ENCODE measurements around the gene REC8.
A peak's percentile ranks its signal among the peaks of the same experiment; 100 is the strongest.

The REC8 gene

GRCh38 chr14:24138396-24139271 is 33.2 kb upstream of the REC8 start:
- DNase-seq: no peak

DNA sequence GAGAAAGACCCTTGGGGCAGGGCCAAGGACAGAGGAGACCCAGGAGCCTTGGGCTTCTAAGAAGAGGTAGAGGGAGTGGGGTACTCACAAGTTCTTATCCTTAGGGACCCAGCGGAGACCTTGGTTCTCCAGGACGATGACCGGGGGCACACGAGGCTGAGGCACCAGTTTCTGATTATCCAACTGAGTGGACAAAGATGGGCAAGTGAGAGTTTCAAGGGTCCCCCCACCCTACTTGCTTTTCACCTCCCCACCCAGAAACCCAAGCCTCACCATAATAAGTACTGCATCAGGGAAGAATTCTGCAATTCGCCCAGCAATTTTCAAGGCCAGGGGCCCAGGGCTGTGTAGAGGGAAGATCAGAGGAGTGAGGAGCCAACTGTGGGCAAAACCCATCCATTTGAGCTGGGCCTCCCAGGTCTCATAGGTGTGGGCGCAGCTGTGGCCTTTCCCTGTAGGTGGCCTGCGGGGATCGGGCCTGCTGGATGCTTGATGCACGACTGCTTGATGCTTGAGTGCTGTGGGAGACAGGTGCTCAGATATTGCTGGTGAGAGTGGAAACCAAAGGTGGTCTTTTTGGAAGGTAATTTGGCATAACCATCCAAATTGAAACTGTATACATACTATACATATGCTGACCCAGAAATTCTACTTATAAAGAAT is 32.5 kb upstream of the REC8 start:
- no peak for DNase-seq

DNA sequence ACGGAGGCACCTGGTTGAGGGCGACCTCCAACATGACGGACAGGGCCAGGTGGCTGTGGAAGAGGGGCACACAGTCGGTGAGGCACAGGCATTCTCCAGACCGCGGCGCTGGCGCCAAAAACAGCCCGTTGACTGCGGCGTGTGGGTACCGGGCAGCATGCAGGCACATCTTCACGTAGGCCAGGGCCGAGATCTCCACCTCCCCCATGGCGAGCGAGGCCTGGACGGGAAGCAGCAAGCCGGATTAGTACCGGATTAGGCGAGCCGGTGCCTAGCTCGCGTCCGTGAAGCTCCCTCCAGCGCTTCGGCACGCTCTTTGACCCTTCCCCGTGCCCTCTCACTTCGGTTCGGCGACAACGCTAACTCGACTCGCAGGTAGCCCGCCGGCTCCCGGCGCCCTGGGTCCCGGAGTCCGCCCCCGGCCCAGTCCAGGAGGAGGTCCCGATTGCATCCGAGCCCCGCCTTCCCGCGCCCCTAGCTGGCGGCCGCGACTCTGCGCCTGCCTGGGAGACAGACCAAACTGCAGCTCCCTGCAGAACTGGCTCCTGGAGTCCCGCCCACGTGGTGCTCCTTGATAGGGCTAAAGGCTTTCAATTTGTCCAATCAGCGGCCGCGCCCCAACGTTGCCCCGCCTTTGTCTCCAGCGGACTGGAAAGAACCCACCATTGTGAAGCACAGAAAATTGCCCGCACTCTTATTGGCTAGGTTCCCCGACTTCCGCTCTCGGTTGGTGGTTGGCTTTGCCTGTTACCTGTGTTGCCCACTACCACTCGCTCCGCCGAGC is 30.6 kb upstream of the REC8 start, which contains the start of gene EMC9:
TSS of gene EMC9 (minus strand) at position 495 of the 784 bp plus-strand sequence. CDS start at position 208, 287 bp downstream.
- DNase-seq: peak; percentile 97 to 99 (median 98)

- no peak for DNase-seq
These were observed 28.4 kb upstream of the REC8 start for GRCh38 chr14:24143511-24143910.

DNA sequence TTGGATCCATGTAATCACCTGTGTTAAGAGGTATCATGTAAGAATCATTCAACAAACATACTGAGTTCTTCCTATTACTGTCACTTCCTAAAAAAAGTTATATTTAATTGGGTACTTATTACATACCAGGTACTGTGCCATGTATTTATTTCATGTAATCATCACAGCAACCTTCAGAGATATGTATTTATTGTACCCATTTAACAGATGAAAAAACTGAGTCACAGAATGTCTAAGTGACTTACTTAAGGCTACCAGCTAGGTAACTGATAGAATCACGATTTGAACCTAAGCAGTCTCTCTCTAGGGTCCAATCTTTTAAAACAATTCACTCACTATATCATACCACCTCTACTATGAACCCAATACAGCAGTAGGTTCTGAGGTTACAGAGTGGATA is 27.4 kb upstream of the REC8 start:
- DNase-seq: no peak

- no peak for DNase-seq
These were observed 26.7 kb upstream of the REC8 start for GRCh38 chr14:24145219-24145618.

DNA sequence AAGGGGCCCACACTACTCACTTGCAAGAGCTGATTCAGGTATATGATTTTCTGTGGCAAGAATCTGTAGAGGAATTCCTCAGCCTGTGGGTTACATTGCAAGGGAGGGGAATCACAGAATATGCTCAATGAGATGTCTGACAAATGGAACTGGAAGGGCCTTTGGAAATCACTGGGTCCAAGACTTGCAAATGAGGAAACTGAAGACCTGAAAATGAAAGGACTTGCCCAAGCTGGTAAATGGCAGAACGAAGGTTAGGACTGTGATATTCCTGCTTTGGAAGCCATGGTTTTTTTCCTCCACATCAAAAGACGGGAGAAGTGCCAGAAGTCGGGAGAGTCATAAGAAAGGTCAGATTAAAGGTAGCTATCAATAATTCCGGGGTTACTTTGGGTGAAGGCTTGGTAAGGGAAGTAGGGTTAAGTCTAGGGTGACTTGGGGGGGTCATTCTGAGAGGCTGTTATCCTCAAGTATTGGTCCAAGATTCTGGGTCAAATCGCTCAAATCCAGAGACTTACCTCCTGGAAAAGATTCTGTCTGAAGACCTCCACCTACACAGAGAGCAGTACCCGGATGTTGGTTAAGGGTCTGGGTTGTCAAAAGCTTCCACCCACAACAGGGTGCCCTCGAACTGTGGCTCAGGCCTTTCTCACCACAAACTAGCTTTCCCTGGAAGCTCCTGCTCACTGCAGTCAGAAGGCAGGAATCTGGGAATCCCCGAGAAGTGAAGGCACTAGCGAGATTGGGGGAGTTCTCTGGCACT is 26.0 kb upstream of the REC8 start:
- DNase-seq: no peak

GRCh38 chr14:24146453-24146977 is 25.4 kb upstream of the REC8 start, which contains the start of gene PSME2:
Gene PSME2, minus strand, starts transcription at chr14:24146610. Its CDS starts 29 bp downstream, at chr14:24146581.
- peak; percentile 63 to 93 (median 72) for DNase-seq

GRCh38 chr14:24146978-24147760 is 24.7 kb upstream of the REC8 start, which contains the start of gene RNF31:
Gene RNF31, plus strand, starts transcription at chr14:24147498. Its CDS starts 201 bp downstream, at chr14:24147699.
- DNase-seq: peak; percentile 92 to 96 (median 94)

GRCh38 chr14:24147761-24148428 is 24.0 kb upstream of the REC8 start:
- no peak for DNase-seq

- no peak for DNase-seq
These were observed 22.4 kb upstream of the REC8 start for GRCh38 chr14:24149302-24149969.

- no peak for DNase-seq
These were observed 21.8 kb upstream of the REC8 start for GRCh38 chr14:24150061-24150460.

DNA sequence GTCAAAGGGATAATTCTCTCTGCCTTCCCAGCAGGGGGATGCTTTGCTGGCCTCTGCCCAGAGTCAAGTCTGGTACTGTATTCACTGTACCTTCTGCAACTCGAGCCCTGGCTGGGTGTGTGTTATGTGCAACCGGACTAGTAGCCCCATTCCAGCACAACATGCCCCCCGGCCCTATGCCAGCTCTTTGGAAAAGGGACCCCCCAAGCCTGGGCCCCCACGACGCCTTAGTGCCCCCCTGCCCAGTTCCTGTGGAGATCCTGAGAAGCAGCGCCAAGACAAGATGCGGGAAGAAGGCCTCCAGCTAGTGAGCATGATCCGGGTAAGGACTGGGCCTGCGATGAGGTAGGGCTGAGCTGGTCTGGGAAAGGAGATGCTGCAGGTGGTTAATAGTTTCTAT is 21.3 kb upstream of the REC8 start:
- no peak for DNase-seq

DNA sequence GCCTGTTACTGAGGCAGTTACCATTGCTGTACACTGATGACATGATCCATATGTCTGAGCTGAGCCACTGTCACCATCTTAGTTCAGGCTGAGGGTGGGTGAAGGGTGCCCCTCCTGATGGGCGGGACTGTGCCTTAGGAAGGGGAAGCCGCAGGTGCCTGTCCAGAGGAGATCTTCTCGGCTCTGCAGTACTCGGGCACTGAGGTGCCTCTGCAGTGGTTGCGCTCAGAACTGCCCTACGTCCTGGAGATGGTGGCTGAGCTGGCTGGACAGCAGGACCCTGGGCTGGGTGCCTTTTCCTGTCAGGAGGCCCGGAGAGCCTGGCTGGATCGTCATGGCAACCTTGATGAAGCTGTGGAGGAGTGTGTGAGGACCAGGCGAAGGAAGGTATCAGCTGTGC is 20.9 kb upstream of the REC8 start:
- DNase-seq: no peak

GRCh38 chr14:24151404-24152080 is 20.3 kb upstream of the REC8 start:
- DNase-seq: no peak

GRCh38 chr14:24155100-24155499 is 16.8 kb upstream of the REC8 start:
- no peak for DNase-seq

DNA sequence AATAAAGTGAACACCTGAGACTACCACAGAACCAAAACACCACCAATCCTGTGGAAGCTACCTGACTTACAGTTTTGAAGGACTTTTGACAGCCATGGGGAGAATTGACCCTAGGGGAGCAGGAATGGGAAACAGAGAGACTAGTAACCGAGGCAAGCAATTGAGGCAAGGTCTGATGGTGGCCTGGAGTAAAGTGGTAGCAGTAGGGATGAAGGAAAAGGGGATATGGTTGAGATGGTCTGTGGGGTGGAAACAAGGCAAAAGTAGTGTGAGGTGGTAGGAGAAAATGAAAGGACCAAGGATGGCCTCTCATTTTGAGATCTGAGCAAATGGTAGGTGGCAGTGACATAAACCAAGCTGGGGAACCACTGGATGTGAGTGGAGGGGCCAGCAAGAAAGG is 15.0 kb upstream of the REC8 start:
- no peak for DNase-seq

- DNase-seq: no peak
These were observed 14.5 kb upstream of the REC8 start for GRCh38 chr14:24157331-24157730.

- no peak for DNase-seq
These were observed 11.9 kb upstream of the REC8 start for GRCh38 chr14:24159777-24160498.

Measured in activated CD4-positive, CD25-positive, alpha-beta regulatory T cell (primary cell).